T-helper 22 cell (primary cell): ENCODE measurements around the gene IL27RA.
"Not testable (repeated sequence)": the region's sequence is repeated elsewhere in the genome, so short reads cannot be mapped to it uniquely, and the experiment has no call there.

ENCODE experiments used
- DNase-seq: peaks from one replicate; pipeline ENCODE4 v3.0.0-alpha.2; 2020; ENCODE audit warnings: low read depth

The IL27RA gene

DNA sequence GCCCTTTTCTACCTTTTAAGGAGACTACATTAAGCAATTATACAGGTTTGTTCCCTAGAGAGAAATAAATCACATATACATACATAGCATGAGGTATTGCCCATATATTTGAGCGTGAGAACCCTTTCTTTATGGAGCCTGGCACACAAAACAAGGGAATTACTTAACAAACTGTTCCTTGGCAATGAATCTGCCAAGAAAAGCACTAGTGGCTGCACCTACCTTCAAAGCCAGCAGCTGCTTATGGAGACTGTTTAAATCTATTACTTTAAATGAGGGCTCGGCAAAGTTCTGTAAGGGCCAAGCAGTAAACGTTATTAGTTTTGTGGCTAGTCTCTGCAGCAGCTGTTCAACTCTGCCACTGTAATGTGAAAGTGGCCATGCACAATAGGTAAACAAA lies 32.5 kb upstream of the IL27RA start:
- DNase-seq = no peak

DNA sequence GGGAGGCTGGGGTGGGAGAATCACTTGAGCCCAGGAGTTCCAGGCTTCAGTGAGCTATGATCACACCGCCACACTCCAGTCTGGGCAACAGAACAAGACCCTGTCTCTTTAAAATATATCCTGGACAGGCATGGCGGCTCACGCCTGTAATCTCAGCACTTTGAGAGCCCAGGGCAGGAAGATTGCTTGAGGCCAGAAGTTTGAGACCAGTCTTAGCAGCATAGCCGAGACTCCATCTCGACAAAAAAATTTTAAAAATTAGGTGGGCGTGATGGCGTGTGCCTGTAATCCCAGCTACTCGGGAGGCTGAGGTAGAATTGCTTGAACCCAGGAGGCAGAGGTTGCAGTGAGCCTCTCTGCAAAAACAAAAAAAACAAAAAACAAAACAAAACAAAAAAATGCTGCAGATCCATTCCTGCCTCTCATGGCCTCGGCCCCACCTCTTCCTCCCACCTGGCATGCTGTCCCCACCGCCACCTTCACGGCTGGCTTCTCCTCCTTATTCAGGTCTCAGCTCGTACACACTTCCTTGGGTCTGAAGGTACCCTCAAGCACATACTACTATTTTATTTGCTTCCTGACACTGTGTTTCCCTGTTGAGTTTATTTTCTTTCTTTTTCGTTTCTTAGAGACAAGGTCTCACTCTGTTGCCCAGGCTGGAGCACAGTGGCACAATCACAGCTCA lies 30.7 kb upstream of the IL27RA start:
- no peak for DNase-seq

DNA sequence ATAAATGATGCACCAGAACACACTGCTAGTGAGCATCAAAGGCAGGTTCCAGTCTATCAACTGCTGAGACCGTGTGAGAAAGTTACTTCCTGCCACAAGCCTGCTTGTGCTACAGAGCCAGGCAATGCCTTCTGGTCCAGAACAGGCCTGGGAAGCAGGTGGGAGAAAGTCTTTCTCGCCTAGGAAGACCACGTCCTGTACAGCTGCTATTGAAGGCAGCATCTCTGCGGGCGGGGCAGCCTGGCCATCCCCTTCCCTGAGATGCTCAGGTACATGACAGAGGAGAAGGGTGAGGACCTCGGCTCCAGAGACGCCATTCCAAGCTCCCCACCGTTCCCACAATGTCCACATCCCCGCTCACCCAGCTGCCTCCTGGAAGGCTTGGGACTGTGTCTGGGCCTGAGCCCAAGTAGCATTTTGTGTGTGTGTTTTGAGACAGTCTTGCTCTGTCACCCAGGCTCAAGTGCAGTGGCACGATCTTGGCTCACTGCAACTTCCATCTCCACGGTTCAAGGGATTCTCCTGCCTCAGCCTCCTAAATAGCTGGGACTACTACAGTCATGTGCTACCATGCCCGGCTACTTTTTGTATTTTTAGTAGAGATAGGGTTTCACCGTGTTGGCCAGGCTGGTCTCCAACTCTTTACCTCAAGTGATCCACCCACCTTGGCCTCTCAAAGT lies 28.9 kb upstream of the IL27RA start:
- DNase-seq = no peak

DNA sequence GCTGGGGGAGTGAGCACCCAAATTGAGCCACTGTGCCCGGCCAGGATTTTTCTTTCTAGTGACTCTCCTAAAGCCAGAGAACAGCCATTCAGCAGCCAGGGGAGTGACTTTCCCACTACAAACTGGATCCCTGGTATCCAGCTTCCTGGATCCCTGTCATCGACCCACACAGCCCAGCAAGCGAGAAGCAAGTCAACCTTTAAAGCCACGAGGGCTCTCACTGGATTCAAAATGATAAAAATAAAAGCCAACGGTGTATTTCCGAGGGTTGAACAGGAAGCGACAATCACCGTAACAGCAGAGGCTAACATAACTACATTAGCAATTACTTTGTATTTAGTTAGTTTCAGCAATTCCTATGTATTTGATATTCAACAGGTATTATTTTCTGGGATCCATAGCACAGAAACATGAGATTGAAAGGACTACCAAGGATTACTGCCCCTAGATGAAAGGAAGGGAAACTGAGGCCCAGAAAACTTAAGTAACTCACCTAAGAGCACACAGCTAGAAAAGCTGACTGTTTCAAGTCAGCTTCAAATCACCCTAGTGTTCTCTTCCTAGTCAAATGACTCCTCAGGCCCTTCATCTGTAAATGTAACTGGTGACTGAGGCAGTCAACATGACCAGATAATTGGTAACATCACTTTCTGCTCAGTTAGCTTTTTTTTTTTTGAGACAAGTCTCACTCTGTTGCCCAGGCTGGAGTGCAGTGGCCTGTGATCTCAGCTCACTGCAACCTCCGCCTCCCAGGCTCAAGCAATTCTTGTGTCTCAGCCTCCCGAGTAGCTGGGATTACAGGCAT lies 28.1 kb upstream of the IL27RA start:
- no peak for DNase-seq

DNA sequence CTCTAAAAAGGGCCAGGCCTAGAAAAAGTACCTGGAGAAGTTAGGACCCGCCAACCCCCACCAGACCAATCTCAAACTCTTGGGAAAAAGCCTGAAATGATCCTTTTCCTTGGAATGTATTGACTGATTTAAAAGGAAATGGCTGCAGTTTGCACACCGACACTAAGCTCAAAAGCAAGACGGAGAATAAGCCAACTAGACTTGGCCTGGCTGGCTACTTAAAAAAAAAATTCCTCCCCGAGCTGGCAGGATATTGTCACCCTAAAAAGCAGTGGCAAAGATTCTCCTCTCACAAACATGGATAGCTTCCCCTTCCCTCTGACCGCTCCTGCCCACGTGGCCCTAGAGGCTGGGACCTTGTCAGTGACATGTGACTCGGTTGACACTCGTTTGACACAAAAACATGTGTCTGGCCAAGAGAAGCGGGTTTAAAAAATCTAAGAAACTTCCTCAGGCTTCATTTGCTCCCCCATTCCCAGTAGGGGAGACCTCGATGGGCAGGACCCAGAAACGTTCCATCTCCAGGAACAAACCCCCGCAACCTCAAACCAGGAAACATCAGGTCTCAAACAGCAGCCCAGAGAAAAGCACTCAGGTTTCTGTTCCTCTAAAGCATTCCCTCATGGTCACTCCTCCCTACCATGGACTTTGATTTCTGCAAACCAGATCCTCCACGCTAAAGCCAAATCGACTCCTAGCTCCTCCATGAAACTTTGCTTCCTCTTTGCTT lies 26.8 kb upstream of the IL27RA start:
- DNase-seq = no peak

DNA sequence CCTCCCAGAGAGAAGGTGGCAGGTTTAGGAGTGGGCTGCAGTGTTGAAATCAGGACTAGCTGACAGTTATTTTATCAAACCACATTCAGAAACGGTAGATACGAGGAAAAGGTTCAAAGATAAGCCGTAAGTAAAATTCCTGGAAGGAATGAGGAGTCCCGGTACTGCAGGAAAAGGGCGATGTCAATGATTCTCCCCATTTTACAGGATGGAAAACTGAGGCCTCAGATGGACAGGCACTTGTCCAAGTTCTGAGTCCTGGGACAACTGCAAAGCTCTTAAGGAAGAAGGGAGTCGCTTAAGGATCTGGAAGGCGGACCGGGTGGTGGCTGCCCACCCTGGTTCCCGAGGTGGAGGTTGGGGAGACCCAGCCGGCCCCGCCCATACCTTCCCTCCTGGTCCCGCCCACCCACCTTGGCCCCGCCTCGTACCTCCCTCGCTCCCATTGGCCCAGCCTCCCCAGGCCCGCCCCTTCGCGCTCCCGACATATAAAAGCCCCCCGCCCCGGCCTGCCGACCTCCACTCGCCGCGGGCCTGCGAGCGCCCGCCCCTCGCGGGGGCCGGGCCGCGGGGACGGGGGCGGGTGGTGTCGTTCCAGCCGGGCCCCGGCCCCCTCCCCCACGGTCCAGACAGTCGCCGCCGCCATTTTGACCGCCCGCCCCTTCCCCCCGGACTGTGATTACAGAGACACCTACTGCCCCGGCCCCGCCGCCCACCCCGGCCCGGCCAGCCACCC lies 26.0 kb upstream of the IL27RA start:
- DNase-seq = peak; percentile 90

DNA sequence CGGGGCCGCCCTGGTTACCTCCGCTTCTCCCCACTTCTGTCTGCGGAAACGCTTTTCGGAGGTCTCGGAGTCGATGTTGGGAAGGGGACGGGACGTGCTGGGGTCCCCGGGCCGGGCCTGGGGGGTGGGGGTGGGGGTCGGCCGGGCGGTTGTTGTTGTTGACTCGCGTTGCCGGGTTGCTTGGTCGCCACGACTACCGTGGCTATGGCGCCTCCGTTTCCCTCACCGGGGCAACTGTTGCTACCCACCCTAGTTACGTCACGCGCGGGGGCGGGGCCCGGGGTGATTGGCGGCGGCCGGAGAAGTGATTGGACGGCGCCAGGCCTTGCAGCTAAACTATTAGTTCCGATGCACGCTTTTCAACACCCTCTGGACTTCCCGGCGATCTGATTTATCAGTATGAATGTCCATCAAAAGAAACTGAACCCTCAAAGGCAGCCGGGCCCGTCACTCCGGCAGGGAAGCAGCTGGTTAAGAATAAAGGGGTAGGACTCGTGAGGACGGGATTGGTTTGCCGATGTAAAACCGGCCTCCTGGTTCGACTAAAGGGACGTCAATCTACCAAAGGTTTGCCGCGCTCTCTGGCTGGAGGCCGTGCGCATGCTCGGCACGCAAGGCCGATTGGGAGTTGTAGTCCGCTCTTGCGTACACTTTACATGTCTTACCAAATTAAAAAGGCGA lies 25.3 kb upstream of the IL27RA start, which contains the start of gene RFX1:
Gene RFX1, minus strand, starts transcription at position 236 of the 681 bp plus-strand sequence. CDS start 12,477 bp downstream, outside the sequence.
- peak; percentile 99 for DNase-seq

DNA sequence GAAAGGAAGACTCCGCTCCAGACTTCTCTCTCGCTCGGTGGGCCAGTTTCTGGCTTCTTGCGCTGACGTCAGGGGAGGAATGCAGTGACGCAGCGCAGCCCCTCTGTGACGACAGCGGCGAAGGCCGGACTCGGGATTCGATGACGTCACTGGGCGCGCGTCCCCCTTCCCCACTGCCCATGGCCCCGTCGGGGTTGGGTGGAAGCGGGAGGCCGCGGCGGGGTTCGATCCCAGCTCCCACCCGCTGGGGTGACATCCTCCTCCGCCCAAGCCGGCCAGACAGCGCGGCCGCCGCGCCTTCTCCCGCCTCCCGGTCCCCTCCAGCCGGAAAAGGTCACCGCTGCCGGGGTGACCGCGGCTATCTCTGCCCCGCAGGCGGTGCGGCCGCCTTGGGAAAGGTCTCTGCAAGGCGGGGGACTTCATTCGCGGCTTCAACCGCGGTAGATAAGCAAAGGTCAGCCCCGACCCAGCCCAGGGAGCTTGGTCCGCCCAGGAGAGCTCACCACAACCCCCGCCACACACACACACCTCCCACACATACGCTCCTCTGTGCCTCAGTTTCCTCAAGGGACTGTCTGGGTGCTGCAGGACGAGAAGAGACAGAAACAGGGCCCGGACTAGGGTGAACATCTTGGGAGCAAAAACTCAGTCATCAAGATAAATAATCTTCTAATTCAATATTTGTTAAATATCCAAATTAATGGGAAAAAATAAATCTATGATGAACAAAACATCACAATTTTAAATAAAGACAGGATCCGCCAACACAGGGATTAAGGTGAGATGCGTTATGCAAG lies 24.6 kb upstream of the IL27RA start:
- no peak for DNase-seq

DNA sequence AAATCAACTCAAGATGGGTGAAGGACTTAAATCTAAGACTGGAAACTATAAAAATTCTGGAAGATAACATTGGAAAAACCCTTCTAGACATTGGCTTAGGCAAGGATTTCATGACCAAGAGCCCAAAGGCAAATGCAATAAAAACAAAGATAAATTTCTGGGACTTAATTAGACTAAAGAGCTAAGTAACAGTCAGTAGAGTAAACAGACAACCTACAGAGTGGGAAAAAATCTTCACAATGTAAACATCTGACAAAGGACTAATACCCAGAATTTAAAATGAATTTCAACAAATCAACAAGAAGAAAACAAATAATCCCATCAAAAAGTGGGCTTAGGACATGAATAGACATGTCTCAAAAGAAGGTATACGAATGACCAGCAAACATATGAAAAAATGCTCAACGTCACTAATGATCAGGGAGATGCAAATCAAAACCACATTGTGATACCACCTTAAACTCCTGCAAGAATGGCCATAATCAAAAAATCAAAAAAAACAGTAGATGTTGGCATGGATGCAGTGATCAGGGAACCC lies 19.1 kb upstream of the IL27RA start:
- DNase-seq = no peak

DNA sequence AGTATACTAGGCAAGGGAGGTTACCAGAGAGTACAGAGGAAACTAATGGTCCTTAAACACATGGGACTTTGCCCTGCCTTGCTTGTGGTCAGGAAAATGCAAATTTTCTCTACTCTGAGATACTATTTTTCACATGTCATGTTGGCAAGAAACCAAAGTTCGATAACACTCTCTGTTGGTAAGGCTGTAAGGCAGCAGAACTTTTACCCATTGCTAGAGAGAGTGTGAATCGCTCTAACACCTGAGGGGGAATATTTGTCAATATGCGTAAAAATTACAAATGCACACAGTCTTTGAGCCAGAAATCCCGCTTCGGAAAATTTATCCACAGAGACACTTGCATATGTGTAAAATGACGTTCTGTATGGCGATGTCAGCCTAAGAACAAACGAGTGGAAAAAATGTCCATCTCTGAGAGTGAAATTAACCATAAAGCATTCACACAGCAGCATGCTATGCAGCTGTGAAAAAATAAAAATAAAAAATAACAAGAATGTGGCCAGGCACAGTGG lies 16.0 kb upstream of the IL27RA start:
- no peak for DNase-seq

DNA sequence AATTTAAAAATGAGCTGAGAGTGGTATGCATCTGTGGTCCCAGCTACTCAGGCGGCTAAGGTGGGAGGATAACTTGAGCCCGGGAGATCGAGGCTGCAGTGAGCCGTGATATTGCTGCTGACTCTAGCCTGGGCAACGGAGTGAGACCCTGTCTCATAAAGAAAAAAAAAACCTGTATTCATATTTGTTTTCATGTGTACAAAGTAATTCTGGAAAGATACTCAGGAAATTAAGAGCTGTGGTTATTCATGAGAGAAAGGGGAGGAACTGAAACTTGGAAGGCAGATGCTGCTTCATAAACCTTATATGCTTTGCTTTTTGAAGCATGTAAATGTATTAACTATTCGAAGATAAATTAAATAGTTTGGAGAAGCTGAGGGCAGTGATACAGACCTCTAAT lies 12.5 kb upstream of the IL27RA start:
- DNase-seq = no peak

DNA sequence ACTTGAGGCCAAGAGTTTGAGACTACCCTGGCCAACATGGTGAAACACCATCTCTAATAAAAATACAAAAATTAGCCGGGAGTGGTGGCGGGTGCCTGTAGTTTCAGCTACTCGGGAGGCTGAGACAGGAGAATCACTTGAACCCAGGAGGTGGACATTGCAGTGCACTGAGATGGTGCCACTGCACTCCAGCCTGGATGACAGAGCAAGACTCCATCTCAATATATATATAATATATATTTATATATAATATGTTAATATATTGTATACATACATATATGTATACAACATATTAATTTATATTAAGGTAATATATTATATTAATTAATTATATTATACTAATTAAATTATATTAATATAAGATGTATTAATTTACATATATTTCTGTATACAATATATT lies 11.8 kb upstream of the IL27RA start:
- DNase-seq = not testable (repeated sequence)

DNA sequence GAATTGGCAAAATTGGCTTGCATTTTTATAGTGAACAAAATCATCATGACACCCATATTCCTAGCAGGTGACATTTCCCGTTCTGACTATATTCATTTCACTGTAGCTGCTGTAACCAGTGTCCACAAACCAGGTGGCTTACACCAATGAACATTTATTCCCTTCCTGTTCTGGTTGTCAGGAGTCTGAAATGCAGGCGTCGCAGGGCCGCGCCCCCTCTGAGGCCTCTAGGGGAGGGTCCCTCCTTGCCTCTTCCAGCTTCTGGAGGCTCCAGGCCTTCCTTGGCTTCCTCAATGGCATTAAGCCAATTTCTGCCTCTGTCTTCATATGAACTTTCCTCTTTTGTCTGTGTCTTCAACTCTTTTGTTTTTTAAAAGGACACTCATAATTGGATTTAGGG lies 10.1 kb upstream of the IL27RA start:
- no peak for DNase-seq

DNA sequence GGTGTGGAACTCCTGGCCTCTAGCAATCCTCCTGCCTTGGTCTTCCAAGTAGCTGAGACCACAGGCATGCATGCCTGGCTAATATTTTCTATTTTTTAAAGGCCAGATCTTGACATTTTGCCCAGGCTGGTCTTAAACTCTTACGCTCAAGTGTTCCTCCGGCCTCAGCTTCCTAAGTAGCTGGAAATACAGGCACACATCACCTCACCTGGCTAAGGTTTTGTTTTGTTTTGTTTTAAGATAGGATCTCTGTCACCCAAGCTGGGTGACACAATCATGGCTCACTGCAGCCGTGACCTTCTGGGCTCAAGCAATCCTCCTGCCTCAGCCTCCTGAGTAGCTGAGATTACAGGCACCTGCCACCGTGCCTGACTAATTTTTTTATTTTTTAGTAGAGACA lies 9.1 kb upstream of the IL27RA start:
- DNase-seq = no peak

DNA sequence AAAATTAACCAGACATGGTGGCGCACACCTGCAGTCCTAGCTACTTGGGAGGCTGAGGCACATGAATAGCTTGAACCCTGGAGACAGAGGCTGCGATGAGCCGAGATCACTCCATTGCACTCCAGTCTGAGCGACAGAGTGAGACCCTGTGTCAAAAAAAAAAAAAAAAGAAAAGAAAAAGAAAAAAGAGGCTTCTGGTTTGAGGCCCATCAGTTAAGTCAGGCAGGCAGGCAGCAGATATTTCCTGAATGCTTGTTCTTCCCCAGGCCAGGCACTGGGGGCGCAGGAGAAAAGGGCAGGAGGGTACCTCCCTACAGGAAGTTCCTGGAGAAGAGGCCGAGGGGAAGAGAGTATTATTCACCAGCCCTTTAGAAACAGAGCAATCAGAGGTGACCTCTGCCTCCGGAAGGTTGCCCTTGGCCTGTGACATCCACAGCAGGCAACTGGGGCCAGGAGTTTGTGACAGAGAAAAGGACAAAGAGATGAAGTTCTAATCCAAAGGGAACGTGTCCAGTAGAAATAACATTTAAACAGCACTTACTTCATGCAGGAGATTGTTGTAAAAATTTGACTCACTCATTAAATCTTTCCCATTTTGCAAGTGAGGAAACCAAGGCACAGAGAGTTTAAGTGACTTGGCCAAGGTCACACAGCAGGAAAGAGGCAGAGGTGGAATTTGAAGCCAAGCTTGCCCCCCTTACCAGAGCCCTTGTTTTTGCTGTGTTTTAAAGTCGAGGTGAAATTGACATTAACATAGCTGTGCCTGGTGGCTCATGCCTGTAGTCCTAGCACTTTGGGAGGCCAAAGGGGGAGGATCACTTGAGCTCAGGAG lies 7.9 kb upstream of the IL27RA start:
- DNase-seq = no peak

DNA sequence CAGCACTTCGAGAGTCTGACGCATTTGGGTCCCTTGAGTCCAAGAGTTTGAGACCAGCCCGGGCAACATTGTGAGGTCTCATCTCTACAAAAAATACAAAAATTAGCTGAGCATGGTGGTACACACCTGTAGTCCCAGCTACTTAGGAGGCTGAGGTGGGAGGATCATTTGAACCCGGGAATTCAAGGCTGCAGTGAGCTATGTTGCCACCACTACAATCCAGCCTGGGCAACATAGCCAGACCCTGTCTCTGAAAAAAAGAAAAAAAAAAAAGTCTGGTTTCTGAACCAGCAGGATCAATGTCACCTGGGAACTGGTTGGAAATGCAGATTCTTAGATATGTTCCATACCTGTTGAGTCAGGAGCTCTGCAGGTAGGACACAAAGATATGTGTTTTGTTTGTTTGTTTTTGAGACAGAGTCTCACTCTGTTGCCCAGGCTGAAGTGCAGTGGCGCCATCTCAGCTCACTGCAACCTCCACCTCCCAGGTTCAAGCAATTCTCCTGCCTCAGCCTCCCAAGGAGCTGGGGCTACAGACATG lies 4.8 kb upstream of the IL27RA start:
- DNase-seq = not testable (repeated sequence)

DNA sequence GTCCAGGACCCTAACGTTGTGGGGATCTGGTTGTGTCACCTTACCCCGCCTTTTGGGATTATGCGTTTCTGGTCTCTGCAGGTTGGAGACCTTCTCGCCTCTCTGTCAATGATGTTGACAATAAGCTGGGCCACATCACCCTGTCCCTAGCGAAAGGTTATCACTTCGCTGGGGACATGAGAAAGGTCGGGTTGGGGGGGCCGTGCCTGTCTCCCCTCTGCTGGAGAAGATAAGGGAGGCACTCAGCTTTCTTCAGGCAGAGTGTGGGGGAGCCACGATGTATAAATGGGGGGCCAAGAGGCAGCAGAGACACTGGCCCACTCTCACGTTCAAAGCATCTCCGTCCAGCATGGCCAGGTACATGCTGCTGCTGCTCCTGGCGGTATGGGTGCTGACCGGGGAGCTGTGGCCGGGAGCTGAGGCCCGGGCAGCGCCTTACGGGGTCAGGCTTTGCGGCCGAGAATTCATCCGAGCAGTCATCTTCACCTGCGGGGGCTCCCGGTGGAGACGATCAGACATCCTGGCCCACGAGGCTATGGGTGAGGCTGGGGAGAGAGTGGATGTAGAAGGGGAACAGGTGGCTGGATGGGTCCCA lies 3.6 kb upstream of the IL27RA start, which contains the start of gene RLN3:
Gene RLN3, plus strand, starts transcription at position 293 of the 595 bp plus-strand sequence. Its CDS starts 57 bp downstream, at position 350.
- no peak for DNase-seq

DNA sequence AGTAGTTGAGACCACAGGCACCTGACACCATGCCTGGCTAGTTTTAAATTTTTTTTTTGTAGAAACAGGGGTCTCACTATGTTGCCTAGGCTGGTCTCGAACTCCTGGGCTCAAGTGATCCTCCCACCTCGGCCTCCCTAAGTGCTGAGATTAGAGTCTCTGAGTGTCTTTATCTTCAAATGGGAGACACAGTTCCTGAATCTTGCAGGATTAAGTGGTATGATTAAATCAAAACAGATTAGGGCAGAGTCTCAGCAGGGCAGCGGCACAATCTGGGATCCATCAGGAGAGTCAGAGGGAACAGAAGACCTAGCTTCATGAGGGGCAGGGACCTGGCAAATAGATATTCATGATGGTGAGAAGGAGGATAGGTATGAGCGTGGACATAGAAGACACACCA lies 2.7 kb upstream of the IL27RA start:
- no peak for DNase-seq
